ENCODE data around the gene JAG2.

Gene JAG2

GRCh38 chr14:105182296-105183020 is 13.9 kb upstream of the JAG2 start:
- no peak for DNase-seq (ENCODE audit: low read depth)

GRCh38 chr14:105181549-105182295 is 13.1 kb upstream of the JAG2 start:
- no peak for DNase-seq (ENCODE audit: low read depth)

GRCh38 chr14:105180592-105181548 is 12.3 kb upstream of the JAG2 start, which contains the start of gene NUDT14:
Gene NUDT14, minus strand, starts transcription at chr14:105181312. Its CDS starts 103 bp downstream, at chr14:105181209.
- peak; percentile 70 for DNase-seq (ENCODE audit: low read depth)

DNA sequence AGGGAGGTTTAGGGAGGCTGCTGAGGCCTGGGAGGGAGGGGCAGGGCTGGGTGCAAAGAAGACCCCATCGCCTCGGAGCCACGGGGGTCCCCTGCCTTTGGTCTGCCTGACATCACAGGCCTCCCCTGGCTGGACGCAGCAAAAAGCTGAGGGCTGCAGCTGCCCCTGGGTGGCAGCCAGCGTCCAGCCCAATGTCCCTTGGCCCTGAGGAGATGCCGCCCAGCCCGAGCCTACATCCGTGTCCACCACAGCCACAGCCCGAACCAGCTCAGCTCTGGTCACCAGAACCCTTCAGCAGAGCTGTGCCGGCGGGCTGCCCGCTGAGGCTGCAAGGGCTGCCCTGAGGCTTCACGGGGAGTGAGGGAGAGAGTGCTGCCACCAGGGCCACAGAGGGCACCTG is 10.6 kb upstream of the JAG2 start:
- DNase-seq (ENCODE audit: low read depth), result no peak

- DNase-seq (ENCODE audit: low read depth), result no peak
Measured at GRCh38 chr14:105178868-105179140, 10.2 kb upstream of the JAG2 start.

- DNase-seq (ENCODE audit: low read depth), result no peak
Measured at GRCh38 chr14:105178069-105178867, 9.7 kb upstream of the JAG2 start.

- DNase-seq (ENCODE audit: low read depth), result no peak
Measured at GRCh38 chr14:105177082-105177481, 8.5 kb upstream of the JAG2 start.

- DNase-seq (ENCODE audit: low read depth), result no peak
Measured at GRCh38 chr14:105176513-105176912, 7.9 kb upstream of the JAG2 start.

- DNase-seq (ENCODE audit: low read depth), result no peak
Measured at GRCh38 chr14:105173901-105174894, 5.6 kb upstream of the JAG2 start.

DNA sequence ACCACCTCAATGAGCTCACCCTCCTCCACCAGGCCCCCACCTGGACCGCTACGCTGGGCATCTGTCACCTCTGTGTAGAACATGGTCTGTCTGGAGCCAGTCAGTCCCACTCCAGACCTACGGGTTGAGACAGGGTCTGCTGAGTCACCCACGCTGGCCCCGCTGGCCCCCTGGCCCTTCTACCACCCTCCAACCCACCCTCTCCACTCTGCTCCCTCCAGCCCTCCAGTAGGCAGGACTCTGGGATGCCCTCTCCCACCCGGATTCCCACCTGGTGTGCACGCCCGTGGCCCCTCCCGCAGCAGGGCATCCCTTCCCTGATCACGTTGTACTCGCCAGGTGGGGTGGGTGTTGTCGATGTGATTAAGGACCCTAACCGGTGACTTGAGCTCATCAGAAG is 4.6 kb upstream of the JAG2 start:
- no peak for DNase-seq (ENCODE audit: low read depth)

DNA sequence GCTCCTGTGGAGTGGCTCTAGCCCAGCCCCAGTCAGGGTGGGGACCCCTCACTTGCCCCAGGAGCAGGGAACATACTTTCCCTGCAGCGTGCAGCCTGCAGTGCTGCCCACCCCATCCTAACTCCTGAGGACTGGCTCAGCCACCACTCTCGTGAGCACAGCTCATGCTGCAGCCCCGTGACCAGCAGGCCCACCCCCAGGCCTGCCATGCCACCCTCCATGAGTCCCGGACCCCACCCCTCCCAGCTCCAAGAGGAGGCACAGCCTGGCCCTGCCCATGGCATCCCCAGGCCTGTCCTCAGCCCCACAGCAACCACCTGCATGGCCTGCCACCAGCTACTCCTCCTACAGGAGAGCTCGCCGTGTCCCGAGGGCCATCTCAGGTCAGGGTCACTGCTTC is 3.9 kb upstream of the JAG2 start:
- no peak for DNase-seq (ENCODE audit: low read depth)

GRCh38 chr14:105171004-105171673 is 2.6 kb upstream of the JAG2 start:
- no peak for DNase-seq (ENCODE audit: low read depth)

DNA sequence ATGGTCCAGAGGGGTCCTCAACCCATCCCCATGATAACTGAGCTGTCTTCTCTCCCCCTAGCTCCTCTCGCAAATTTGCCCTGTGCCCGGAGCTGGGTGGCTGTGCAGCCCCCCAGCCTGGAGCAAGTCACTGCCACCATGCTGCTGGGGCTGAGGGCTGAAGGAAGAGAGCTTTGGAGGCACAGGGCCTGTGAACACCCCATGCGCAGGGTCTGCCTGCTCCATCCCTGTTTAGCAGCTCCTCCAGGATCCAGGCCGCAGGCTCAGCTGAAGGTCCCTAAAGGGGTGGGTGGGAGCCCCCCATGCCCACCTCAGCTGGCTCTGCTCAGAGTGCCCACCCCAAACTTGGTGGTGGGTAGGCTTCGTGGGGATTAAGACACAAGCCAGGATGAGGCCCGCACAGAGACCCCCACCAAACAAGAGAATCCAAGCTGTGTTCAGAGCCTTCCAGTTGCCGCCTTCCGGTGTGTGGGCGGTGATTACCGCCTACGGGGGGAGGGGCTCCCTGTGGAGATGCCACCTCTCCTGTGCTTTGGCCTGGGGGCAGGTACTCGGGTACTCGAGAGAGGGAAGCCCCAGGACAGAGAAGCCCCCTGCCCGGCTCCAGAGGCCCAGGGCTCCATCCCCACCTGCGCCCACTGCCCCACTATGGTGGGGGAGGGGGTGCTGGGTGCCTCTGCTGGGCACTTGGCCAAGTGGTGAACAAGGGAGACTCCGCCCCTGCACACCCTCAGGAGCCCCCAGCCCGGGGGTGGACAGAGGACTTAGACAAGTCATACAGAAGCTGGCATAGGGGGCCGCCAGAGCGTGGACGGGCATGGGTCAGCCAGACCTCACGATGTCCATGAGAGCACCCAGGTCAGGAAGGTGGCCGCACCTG is 1.4 kb upstream of the JAG2 start:
- DNase-seq (ENCODE audit: low read depth), result no peak

DNA sequence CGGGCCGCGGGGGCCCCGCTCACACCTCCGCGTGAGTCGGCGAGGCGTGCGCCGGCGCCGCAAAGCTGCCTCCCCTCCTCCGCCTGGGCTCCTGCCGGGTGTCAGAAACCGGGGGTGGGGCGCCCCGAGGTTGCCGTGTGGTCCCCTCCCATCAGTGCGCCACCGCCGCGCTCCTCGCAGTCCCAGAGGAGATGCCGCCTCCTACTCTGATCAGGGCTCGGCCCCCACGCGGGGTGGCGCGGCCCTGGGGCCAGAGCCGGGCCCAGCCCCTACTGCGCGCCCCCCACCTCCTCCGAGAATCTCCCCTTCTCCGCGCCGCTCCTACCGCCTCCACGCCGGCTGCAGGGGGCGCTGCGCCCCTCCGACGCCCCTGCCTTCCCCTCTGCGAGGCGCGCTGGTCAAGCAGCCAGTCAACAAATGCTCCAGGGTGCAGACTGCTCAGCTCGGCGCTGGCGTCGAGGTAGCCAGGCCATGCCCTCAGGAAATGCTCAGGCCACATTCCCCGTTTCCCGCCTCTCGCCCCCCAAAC is 467 bp upstream of the JAG2 start:
- DNase-seq (ENCODE audit: low read depth), result no peak

DNA sequence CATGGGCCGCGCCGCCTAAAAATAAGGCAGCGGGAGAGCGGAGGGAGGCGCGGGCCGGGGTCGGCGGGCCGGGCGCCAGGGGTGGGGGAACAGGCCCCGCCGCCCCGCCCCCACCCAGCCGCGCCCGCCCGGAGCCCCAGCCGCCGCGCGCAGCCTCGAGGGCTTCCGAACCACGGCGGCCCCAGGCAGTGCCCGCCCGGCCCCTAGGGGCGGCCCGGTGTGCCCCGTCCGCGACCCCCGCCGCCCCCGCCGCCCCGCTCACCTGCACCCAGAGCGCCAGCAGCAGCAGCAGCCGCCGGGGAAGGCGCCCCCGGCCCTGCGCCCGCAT is 519 bp downstream of the JAG2 start:
- no peak for DNase-seq (ENCODE audit: low read depth)

DNA sequence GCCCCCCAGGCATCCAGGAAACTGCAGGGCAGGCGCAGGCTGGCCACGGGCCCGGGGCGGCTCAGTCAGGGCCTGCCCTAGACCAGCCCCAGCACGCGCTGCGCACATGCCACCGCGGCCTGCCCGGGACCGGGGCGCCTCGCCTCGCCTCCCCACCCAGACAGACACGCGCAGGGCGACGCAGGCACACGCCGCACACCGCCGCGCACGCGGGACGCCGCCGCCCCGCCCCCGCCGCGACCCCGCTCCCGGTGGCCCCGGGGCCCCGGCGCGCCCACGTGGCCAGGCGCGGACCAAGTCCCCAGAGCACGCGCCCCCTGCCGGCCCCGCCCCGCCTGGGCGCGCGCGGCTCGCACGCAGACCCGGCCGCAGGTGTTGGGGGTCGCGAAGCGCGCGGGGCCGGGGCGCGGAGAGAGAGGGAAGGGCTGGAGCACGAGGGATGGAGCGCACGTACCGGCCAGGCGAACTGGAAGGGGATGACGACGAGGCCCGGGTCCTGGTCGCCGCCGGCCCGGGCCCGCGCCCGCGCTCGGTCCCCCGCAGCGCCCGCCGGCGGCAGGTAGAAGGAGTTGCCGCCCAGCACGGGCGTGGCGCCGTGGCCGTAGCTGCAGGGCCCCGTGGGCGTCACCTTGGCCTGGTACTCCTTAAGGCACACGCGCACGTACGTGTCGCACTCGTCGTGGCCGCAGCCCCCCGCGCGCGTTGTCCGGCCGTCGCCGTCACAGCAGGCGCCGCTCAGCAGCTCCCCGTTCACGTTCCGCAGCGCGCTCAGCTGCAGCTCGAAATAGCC is 1.1 kb downstream of the JAG2 start:
- no peak for DNase-seq (ENCODE audit: low read depth)

DNA sequence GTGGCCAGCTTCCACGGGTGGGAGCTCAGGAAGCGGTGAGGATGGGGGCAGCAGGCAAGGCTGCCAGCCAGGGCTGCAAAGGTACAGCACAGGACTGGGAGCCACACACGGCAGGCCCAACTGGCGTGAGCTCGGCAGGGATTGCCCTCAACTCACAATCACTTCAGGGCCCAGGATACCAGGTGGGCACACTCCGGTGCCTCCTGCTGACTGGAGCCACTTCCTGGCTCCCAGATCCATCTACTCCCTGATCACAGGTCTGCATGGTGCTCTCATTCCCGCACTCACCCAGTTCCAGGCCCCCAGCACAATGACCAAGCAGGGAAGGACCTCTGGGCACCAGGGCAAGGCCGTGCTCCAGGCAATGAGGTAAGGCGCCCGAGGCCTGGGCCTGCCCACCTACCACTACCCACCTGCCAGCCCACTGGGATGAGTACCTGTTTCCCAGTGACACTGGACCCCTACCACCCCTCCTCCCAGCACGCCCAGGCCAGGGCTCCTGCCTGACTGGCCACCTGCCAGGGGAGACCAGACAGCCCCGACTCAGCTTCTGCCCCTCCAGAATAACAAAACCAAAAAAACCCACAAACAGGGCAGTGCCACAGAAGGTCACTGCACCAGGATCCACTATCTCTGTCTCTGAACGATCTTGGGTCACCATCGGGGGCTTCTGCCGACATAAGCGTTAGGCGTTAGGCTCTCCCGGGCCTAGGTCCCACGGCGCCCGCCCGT is 1.8 kb downstream of the JAG2 start:
- DNase-seq (ENCODE audit: low read depth), result no peak
